DOHH2 (cell line): ENCODE data around the gene SNCAIP.

Source experiments
- H3F3A ChIP-seq: fragments of 200-600 bp; sonication (generic), shearing (Covaris generic); 2 replicates; pipeline ENCODE4 v1.6.0; 2016; ENCODE audit warnings: antibody characterized with exemption, mild to moderate bottlenecking; ENCODE audit not compliant: control insufficient read depth, insufficient read depth
- H3K27ac ChIP-seq: fragments of 200-600 bp; sonication (generic); 2 replicates; pipeline ENCODE4 v1.5.1; 2014; ENCODE audit warnings: low read depth, mild to moderate bottlenecking, low read length, moderate library complexity
- H3K27me3 ChIP-seq: fragments of 200-600 bp; sonication (generic); 2 replicates; pipeline ENCODE4 v1.6.1; 2014; ENCODE audit warnings: mild to moderate bottlenecking, low read length, mixed read lengths; ENCODE audit not compliant: control insufficient read depth
- H3K36me3 ChIP-seq: fragments of 200-600 bp; sonication (generic); 2 replicates; pipeline ENCODE4 v1.6.1; 2014; ENCODE audit warnings: mild to moderate bottlenecking, low read length, moderate library complexity, mixed read lengths; ENCODE audit not compliant: control insufficient read depth
- H3K4me1 ChIP-seq: fragments of 200-600 bp; sonication (generic); 2 replicates; pipeline ENCODE4 v1.6.1; 2014; ENCODE audit warnings: mild to moderate bottlenecking, low read length, mixed read lengths; ENCODE audit not compliant: control insufficient read depth
- H3K4me2 ChIP-seq: fragments of 200-600 bp; sonication (generic); 2 replicates; pipeline ENCODE4 v1.6.0; 2014; ENCODE audit warnings: mild to moderate bottlenecking, low read length, moderate library complexity
- H3K4me3 ChIP-seq: fragments of 200-600 bp; sonication (generic); 2 replicates; pipeline ENCODE4 v1.5.1; 2014; ENCODE audit warnings: mild to moderate bottlenecking, low read length, mixed read lengths
- H3K79me2 ChIP-seq: fragments of 200-600 bp; sonication (generic); 2 replicates; pipeline ENCODE4 v1.6.1; 2014; ENCODE audit warnings: mild to moderate bottlenecking, low read length, mixed read lengths; ENCODE audit not compliant: control insufficient read depth
- H3K9me2 ChIP-seq: fragments of 200-600 bp; sonication (generic); replicated peaks from 2 replicates; pipeline ENCODE4 v1.6.1; 2014; ENCODE audit warnings: mild to moderate bottlenecking, low read length, mixed read lengths; ENCODE audit not compliant: control insufficient read depth
- H3K9me3 ChIP-seq: fragments of 200-600 bp; sonication (generic); 2 replicates; pipeline ENCODE4 v1.6.1; 2014; ENCODE audit warnings: antibody characterized with exemption, low read length, mixed read lengths; ENCODE audit not compliant: control insufficient read depth, insufficient read depth
- H4K20me1 ChIP-seq: fragments of 200-600 bp; sonication (generic); 2 replicates; pipeline ENCODE4 v1.6.0; 2014; ENCODE audit warnings: low read depth, mild to moderate bottlenecking, antibody characterized with exemption, low read length, moderate library complexity; ENCODE audit not compliant: control insufficient read depth, insufficient read depth
- EZH2phosphoT487 ChIP-seq: fragments of 200-600 bp; sonication (generic); IDR thresholded peaks from 2 replicates; pipeline ENCODE4 v1.6.1; 2017; ENCODE audit warnings: borderline replicate concordance, mild to moderate bottlenecking, antibody characterized with exemption, low read length, moderate library complexity, mixed read lengths
- TF ChIP-seq, protein P1 (sequence below): fragments of 200-600 bp; sonication (generic); IDR thresholded peaks from one replicate; pipeline ENCODE4 v1.5.1; 2014; ENCODE audit warnings: antibody characterized with exemption, mild to moderate bottlenecking, low read depth, low read length; ENCODE audit not compliant: poor library complexity, severe bottlenecking

SNCAIP gene

GRCh38 chr5:122435234-122435633, 123.2 kb downstream of the SNCAIP start:
- H3K9me3 ChIP-seq = no peaks in the 10 kb centered on the region
- no peak overlapping the region for H3K4me2 ChIP-seq
- H3F3A ChIP-seq = no peaks in the 10 kb centered on the region
- H4K20me1 ChIP-seq = no peaks in the 10 kb centered on the region
- no peaks in the 10 kb centered on the region for H3K9me2 ChIP-seq
- H3K4me3 ChIP-seq = no peak overlapping the region
- no peak overlapping the region for H3K27ac ChIP-seq
- no peaks in the 10 kb centered on the region for H3K36me3 ChIP-seq
- no peak for TF ChIP-seq EZH2phosphoT487
- TF ChIP-seq, protein P1, sequence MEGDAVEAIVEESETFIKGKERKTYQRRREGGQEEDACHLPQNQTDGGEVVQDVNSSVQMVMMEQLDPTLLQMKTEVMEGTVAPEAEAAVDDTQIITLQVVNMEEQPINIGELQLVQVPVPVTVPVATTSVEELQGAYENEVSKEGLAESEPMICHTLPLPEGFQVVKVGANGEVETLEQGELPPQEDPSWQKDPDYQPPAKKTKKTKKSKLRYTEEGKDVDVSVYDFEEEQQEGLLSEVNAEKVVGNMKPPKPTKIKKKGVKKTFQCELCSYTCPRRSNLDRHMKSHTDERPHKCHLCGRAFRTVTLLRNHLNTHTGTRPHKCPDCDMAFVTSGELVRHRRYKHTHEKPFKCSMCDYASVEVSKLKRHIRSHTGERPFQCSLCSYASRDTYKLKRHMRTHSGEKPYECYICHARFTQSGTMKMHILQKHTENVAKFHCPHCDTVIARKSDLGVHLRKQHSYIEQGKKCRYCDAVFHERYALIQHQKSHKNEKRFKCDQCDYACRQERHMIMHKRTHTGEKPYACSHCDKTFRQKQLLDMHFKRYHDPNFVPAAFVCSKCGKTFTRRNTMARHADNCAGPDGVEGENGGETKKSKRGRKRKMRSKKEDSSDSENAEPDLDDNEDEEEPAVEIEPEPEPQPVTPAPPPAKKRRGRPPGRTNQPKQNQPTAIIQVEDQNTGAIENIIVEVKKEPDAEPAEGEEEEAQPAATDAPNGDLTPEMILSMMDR = no peak
- no peaks in the 10 kb centered on the region for H3K4me1 ChIP-seq
- no peaks in the 10 kb centered on the region for H3K27me3 ChIP-seq
- no peaks in the 10 kb centered on the region for H3K79me2 ChIP-seq

DNA sequence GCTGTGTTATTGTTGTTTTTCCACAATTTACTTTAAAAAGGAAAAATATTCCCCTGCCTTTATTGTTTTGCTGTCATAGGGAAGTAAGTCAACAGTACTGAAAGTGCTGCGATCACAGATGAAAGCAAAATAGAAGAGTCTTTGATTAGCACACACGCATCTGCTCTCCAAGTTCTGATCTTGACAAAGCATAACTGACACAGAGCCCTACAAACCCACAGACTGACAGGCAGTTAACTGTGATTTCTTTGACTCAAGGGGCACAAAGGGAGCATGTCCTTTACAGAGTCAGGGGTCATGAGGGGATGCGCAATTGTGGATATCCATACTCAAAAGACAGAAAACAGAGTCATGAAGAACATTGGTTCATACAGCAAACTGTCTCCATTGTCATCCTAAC, 123.7 kb downstream of the SNCAIP start:
- Histone ChIP-seq H3K79me2 (no peaks in the 10 kb centered on the region), H3F3A (no peaks in the 10 kb centered on the region), H3K36me3 (no peaks in the 10 kb centered on the region), H3K9me2 (no peaks in the 10 kb centered on the region), H3K4me3 (no peak overlapping the region), H3K4me2 (no peak overlapping the region), H3K27ac (no peak overlapping the region), H3K9me3 (no peaks in the 10 kb centered on the region), H3K4me1 (no peaks in the 10 kb centered on the region), H3K27me3 (no peaks in the 10 kb centered on the region), H4K20me1 (no peaks in the 10 kb centered on the region)
- TF ChIP-seq, protein P1 = no peak
- TF ChIP-seq EZH2phosphoT487 = no peak

DNA sequence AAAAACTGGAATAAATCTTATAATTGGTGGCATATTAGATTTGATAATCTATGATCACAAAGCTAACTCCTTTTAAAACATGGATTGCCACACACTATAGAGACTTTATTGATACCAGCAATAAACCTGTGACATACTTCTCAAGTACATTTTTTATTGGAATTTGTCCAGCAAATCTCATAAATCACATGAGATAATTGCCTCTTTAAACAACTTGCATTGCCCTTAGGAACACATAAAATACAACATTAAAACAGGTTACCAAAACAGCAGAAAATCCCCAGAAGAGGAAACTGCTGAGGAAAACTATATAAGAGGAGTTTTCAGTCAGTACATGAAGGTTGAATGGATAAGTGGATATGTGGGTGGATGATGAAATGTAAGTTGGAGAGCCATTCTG, 124.6 kb downstream of the SNCAIP start:
- H3K27ac ChIP-seq = no peak overlapping the region
- H3K79me2 ChIP-seq = no peaks in the 10 kb centered on the region
- no peaks in the 10 kb centered on the region for H3K4me1 ChIP-seq
- H4K20me1 ChIP-seq = no peaks in the 10 kb centered on the region
- H3F3A ChIP-seq = no peaks in the 10 kb centered on the region
- H3K9me2 ChIP-seq = no peaks in the 10 kb centered on the region
- no peaks in the 10 kb centered on the region for H3K9me3 ChIP-seq
- TF ChIP-seq, protein P1 = no peak
- no peak for TF ChIP-seq EZH2phosphoT487
- no peaks in the 10 kb centered on the region for H3K36me3 ChIP-seq
- H3K4me2 ChIP-seq = no peak overlapping the region
- no peak overlapping the region for H3K4me3 ChIP-seq
- no peaks in the 10 kb centered on the region for H3K27me3 ChIP-seq

GRCh38 chr5:122439645-122440044, 127.6 kb downstream of the SNCAIP start:
- H3K4me2 ChIP-seq = no peak overlapping the region
- no peak for TF ChIP-seq EZH2phosphoT487
- TF ChIP-seq, protein P1 = no peak
- H3K27ac ChIP-seq = no peak overlapping the region
- no peaks in the 10 kb centered on the region for H3K9me2 ChIP-seq
- H3F3A ChIP-seq = no peaks in the 10 kb centered on the region
- no peaks in the 10 kb centered on the region for H3K79me2 ChIP-seq
- H4K20me1 ChIP-seq = no peaks in the 10 kb centered on the region
- H3K4me3 ChIP-seq = no peak overlapping the region
- H3K27me3 ChIP-seq = no peaks in the 10 kb centered on the region
- no peaks in the 10 kb centered on the region for H3K4me1 ChIP-seq
- no peaks in the 10 kb centered on the region for H3K9me3 ChIP-seq
- no peaks in the 10 kb centered on the region for H3K36me3 ChIP-seq
